ENCODE data around the gene RBM8A. TPM values are rescaled to one million over a fixed set of nuclear protein-coding genes. Genes with fewer than 3 reads are reported as not detected.

The RBM8A gene
- polyA plus RNA-seq, 1 of the 3 experiments (the other 2 are of a cell fraction), result 236 TPM

DNA sequence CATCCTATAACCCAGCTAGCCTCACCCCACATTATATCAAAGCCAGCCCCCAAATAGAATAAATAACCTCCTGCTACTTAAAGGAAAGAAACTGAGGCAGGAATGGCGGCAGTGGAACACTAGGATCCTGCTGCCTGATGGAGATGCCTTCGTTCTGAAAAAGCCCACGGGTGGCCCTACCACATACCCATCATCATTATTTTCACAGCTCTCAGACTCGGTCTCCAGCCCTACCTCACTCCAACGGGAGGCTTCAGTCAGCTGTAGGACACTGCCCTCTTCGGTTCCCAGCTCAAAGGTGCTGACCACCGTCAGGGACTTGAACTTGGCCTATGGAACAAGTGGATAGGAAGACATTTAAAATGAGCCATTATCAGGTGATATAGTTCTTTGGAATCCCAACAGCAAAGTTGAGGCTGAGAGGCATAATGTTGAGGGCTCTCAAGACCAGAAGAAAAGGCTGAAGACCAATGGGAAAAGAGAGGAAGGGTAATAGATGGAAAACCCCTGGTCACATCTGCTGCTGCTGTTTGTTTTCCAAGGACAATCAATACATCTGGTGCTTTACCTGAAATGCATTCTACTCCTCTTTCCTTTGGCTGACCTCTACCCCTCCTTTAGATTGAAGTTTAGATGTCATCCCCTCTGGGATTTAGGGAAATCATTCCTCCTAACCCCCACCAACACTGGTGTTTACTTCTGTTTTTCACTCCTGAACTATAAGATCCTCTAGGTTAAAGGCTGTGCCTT lies 33.8 kb downstream of the RBM8A start:
- no peak for DNase-seq
- POLR2A ChIA-PET, result interaction anchor here (1.7 kb wide), 1 partner anchor 34 kb away, joined by 7 read pairs; the partner anchor contains the start of gene RBM8A
- no peaks in the 10 kb centered on the region for H3K9me3 ChIP-seq
- TF ChIP-seq MEF2A (IDR thresholded peaks at IDR 0.05; ENCODE audit: borderline replicate concordance, low read depth) (no peak), FOXM1 (IDR thresholded peaks at IDR 0.05; ENCODE audit: low read depth) (no peak), EP300 (IDR thresholded peaks at IDR 0.05; ENCODE audit: borderline replicate concordance in 1 of 2, low read depth in 1 of 2, low read length in 1 of 2) (no peak), TCF12 (IDR thresholded peaks at IDR 0.05) (no peak), RXRA (IDR thresholded peaks at IDR 0.05; ENCODE audit: borderline replicate concordance, low read depth) (no peak), FOXJ3 (CRISPR knock-in tag; IDR thresholded peaks at IDR 0.05) (no peak), ELF1 (IDR thresholded peaks at IDR 0.05) (no peak), SMC3 (IDR thresholded peaks at IDR 0.05; ENCODE audit: low read depth, low read length) (no peak), TEAD4 (IDR thresholded peaks at IDR 0.05; ENCODE audit: borderline replicate concordance, insufficient read depth) (no peak), RAD21 (IDR thresholded peaks at IDR 0.05; ENCODE audit: low read length) (no peak), CHD2 (IDR thresholded peaks at IDR 0.05; ENCODE audit: low read length, partially characterized antibody) (no peak), YY1 (IDR thresholded peaks at IDR 0.05; ENCODE audit: low read depth) (no peak), NRF1 (IDR thresholded peaks at IDR 0.05; ENCODE audit: low read depth, low read length) (no peak), FOSL2 (IDR thresholded peaks at IDR 0.05; ENCODE audit: borderline replicate concordance, low read depth) (no peak)
- TF ChIP-seq, protein P1, sequence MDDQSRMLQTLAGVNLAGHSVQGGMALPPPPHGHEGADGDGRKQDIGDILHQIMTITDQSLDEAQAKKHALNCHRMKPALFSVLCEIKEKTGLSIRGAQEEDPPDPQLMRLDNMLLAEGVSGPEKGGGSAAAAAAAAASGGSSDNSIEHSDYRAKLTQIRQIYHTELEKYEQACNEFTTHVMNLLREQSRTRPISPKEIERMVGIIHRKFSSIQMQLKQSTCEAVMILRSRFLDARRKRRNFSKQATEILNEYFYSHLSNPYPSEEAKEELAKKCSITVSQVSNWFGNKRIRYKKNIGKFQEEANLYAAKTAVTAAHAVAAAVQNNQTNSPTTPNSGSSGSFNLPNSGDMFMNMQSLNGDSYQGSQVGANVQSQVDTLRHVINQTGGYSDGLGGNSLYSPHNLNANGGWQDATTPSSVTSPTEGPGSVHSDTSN (IDR thresholded peaks at IDR 0.05), result no peak
- TF ChIP-seq, protein P2, sequence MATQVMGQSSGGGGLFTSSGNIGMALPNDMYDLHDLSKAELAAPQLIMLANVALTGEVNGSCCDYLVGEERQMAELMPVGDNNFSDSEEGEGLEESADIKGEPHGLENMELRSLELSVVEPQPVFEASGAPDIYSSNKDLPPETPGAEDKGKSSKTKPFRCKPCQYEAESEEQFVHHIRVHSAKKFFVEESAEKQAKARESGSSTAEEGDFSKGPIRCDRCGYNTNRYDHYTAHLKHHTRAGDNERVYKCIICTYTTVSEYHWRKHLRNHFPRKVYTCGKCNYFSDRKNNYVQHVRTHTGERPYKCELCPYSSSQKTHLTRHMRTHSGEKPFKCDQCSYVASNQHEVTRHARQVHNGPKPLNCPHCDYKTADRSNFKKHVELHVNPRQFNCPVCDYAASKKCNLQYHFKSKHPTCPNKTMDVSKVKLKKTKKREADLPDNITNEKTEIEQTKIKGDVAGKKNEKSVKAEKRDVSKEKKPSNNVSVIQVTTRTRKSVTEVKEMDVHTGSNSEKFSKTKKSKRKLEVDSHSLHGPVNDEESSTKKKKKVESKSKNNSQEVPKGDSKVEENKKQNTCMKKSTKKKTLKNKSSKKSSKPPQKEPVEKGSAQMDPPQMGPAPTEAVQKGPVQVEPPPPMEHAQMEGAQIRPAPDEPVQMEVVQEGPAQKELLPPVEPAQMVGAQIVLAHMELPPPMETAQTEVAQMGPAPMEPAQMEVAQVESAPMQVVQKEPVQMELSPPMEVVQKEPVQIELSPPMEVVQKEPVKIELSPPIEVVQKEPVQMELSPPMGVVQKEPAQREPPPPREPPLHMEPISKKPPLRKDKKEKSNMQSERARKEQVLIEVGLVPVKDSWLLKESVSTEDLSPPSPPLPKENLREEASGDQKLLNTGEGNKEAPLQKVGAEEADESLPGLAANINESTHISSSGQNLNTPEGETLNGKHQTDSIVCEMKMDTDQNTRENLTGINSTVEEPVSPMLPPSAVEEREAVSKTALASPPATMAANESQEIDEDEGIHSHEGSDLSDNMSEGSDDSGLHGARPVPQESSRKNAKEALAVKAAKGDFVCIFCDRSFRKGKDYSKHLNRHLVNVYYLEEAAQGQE (IDR thresholded peaks at IDR 0.05; ENCODE audit: low read depth, low read length), result no peak
- TF ChIP-seq, protein P3, sequence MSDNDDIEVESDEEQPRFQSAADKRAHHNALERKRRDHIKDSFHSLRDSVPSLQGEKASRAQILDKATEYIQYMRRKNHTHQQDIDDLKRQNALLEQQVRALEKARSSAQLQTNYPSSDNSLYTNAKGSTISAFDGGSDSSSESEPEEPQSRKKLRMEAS (IDR thresholded peaks at IDR 0.05; ENCODE audit: low read depth), result no peak
- TF ChIP-seq, protein P4, sequence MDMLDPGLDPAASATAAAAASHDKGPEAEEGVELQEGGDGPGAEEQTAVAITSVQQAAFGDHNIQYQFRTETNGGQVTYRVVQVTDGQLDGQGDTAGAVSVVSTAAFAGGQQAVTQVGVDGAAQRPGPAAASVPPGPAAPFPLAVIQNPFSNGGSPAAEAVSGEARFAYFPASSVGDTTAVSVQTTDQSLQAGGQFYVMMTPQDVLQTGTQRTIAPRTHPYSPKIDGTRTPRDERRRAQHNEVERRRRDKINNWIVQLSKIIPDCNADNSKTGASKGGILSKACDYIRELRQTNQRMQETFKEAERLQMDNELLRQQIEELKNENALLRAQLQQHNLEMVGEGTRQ (IDR thresholded peaks at IDR 0.05; ENCODE audit: borderline replicate concordance, low read depth, low read length), result no peak
- TF ChIP-seq, protein P5, sequence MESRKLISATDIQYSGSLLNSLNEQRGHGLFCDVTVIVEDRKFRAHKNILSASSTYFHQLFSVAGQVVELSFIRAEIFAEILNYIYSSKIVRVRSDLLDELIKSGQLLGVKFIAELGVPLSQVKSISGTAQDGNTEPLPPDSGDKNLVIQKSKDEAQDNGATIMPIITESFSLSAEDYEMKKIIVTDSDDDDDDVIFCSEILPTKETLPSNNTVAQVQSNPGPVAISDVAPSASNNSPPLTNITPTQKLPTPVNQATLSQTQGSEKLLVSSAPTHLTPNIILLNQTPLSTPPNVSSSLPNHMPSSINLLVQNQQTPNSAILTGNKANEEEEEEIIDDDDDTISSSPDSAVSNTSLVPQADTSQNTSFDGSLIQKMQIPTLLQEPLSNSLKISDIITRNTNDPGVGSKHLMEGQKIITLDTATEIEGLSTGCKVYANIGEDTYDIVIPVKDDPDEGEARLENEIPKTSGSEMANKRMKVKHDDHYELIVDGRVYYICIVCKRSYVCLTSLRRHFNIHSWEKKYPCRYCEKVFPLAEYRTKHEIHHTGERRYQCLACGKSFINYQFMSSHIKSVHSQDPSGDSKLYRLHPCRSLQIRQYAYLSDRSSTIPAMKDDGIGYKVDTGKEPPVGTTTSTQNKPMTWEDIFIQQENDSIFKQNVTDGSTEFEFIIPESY (IDR thresholded peaks at IDR 0.05; ENCODE audit: borderline replicate concordance, low read depth), result no peak
- TF ChIP-seq, protein P6, sequence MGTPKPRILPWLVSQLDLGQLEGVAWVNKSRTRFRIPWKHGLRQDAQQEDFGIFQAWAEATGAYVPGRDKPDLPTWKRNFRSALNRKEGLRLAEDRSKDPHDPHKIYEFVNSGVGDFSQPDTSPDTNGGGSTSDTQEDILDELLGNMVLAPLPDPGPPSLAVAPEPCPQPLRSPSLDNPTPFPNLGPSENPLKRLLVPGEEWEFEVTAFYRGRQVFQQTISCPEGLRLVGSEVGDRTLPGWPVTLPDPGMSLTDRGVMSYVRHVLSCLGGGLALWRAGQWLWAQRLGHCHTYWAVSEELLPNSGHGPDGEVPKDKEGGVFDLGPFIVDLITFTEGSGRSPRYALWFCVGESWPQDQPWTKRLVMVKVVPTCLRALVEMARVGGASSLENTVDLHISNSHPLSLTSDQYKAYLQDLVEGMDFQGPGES (IDR thresholded peaks at IDR 0.05; ENCODE audit: low read depth, low read length), result no peak
- no peaks in the 10 kb centered on the region for H4K20me1 ChIP-seq (ENCODE audit: insufficient read depth)
- H3K9me2 ChIP-seq, result no peaks in the 10 kb centered on the region
- peaks cover 21 to 28% of the 10 kb centered on the region in 2 experiments for H3K4me1 ChIP-seq (ENCODE audit: control insufficient read depth in 1 of 2, insufficient read depth in 2 of 2, low read depth in 1 of 2, low read length in 1 of 2)
- H3F3A ChIP-seq (replicated peaks; ENCODE audit: insufficient read depth), result peaks cover 20% of the 10 kb centered on the region
- no peaks in the 10 kb centered on the region for H3K79me2 ChIP-seq (ENCODE audit: insufficient read depth)
- H3K27ac ChIP-seq (ENCODE audit: low read depth in 2 of 2, low read length in 1 of 2), result peak overlapping the region; percentile 94 to 98; a peak in 3 of 4 replicates
- H3K4me2 ChIP-seq, result peak overlapping the region; percentile 79
- H3K9ac ChIP-seq, result no peak overlapping the region
- no peaks in the 10 kb centered on the region for H3K27me3 ChIP-seq (ENCODE audit: insufficient read depth)
- H3K36me3 ChIP-seq (replicated peaks in 1 of 2; ENCODE audit: control insufficient read depth in 1 of 2, insufficient read depth in 2 of 2, low read length in 1 of 2), result no peaks in the 10 kb centered on the region
- CTCF ChIA-PET, result interaction anchor here (1.8 to 11.0 kb wide), 12 partner anchors 12 to 145 kb away, joined by 6 to 281 read pairs (median 21); partner anchors contain the start of genes ITGA10, NUDT17 and PEX11B
- peak overlapping the region in 1 of 2 experiments; percentile 42; a peak in 1 of 4 replicates for H3K4me3 ChIP-seq (ENCODE audit: low read depth in 2 of 2, low read length in 1 of 2)
- WGBS (ENCODE audit: low lambda C conversion rate), result 97% methylated on average over 7 of the region's 7 CpGs
- H2AFZ ChIP-seq (ENCODE audit: low read depth), result no peak overlapping the region

Measured in SK-N-SH (cell line).